Astrocyte of the spinal cord (primary cell): ENCODE results near the gene GSTP1.

ENCODE experiments used
- DNase-seq: peaks from one replicate; pipeline ENCODE4 v3.0.0; 2011; ENCODE audit warnings: low read depth, low spot score
- H3K4me3 ChIP-seq: 2 replicates; pipeline ENCODE4 v1.5.1; 2011; ENCODE audit warnings: low read depth, mild to moderate bottlenecking, low read length, moderate library complexity
- CTCF ChIP-seq: IDR thresholded peaks from 2 replicates; pipeline ENCODE4 v1.5.1; 2012; ENCODE audit warnings: low read depth, mild to moderate bottlenecking, low read length, inconsistent platforms
- in situ Hi-C: cut with HindIII; loops from 2 replicates; pipeline ENCODE4 v1.10.0; 2017; ENCODE audit warnings: low sequenced_read_pairs

The GSTP1 gene

GRCh38 chr11:67630228-67630942 is 46.8 kb downstream of the GSTP1 start:
- DNase-seq: peak; percentile 97
- in situ Hi-C loops: no loop called here
- peak overlapping the region; percentile 52 for H3K4me3 ChIP-seq
- peak; percentile 78 for TF ChIP-seq CTCF

DNA sequence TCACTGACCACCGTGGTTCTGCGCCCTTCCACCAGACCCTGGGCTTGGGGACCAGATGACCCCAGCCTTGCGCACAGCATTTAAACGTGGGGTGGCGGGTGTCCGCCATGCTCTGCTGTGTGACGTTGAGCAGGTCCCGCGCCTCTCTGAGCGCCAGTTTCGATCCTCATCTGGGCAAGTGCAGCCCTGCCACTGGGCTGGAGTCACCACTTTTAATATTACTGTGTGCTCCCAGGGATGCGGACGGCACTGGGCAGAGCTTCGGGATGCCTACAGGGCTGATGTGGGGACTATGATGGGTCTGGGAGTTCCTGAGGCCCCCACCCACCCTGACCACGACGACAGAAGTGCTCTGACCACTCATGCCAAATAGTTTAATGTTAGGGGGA is 47.3 kb downstream of the GSTP1 start:
- TF ChIP-seq CTCF: no peak
- in situ Hi-C loops: no loop called here
- peak overlapping the region; percentile 52 for H3K4me3 ChIP-seq
- no peak for DNase-seq

- H3K4me3 ChIP-seq: no peak overlapping the region
- no peak for TF ChIP-seq CTCF
- no peak for DNase-seq
- in situ Hi-C loops: no loop called here
Measured at GRCh38 chr11:67631411-67631810, 47.8 kb downstream of the GSTP1 start.

GRCh38 chr11:67631853-67632174 is 48.2 kb downstream of the GSTP1 start:
- no peak for DNase-seq
- in situ Hi-C loops: no loop called here

DNA sequence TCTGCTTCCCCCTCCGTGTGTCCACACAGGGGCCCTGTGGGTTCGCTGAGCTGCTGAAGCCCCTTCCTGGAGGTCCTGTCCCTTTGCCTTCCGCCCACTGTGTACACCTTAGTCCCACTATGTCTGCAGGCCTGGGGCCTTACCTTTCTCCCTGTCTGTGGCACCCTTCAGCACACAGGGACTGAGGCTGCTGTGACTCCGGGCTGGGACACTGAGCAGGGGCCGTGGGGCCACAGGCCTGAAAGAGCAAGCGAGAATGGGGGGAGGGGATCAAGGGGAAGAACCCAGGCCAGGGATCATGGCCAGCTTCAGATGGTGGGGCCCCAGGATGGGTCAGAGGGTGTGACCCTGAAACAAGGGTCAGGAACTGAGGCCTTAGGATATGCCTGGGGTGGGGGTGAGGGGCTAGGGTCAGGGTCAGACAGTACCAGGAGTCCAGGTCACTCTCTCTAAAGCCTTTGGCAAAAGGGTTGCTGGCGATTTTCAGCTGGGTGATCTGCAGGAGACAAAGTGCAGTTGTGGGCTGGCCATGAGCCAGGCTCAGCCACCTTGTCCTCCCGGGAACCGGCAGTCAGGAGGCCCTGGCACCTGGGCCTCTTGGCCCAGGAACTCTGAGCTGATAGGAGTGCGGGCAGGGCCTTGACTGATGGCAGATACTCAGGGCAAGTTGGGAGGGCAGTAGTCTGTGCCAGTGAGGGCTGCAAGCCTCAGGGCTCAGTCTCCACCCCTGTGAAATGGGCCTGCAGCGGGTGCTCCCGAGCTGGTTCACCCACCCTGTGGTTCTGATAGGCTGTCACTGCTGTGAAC is 48.8 kb downstream of the GSTP1 start:
- no peak for TF ChIP-seq CTCF
- no peak for DNase-seq
- H3K4me3 ChIP-seq: no peak overlapping the region
- in situ Hi-C loops: no loop called here

More at GRCh38 chr11:67631853-67632174, 48.2 kb downstream of the GSTP1 start:
- H3K4me3 ChIP-seq: no peak overlapping the region
- no peak for TF ChIP-seq CTCF

DNA sequence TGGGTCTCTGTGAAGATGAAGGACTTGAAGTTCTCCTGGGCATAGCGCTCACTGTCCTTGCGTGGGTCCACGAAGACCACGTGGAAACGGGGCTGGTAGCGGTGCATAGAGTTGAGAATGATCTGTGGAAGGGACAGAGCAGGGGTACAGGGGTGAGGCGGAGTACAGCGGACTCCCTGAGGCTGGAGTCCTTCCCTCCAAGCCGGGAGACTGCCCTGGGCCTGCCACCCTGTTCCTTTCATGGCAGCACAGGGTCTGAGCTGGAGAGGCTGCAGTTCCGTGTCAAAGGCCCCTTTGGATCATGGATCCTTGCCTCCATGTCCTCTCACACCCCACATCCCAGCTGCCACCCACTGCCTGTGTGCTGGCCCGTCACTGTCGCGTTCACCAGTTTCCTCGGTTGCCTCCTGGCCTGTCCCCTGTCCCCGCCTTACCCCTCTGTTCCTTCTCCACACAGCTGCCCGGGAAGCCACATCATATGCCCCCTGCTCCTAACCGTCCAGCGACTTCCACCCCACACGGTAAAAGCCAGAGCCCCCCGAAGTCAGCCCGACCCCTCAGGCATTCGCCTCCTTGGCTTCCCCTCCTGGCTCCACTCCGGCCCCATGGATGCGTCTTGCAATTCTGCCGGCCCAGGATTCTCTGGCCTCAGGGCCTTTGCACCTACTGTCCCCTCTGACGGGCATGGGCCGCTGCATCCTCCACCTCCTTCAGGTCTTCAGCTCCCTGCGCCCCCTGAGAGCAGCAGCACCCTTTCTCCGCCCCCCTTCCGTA is 49.6 kb downstream of the GSTP1 start:
- no peak for DNase-seq
- H3K4me3 ChIP-seq: no peak overlapping the region
- TF ChIP-seq CTCF: no peak
- in situ Hi-C loops: no loop called here
